HL-60 (cell line): ENCODE data around the gene RNU2-63P.

Experiments
- DNase-seq, 2 experiments: peaks; one replicate each; pipeline ENCODE4 v3.0.0-alpha.2; 2010 to 2020; ENCODE audit warnings: low read depth in 1 of 2, low spot score in 1 of 2
- H3K27ac ChIP-seq: fragments of 250-450 bp; sonication (Bioruptor Pico); replicated peaks from 2 replicates; pipeline ENCODE4 v1.5.1; 2020; ENCODE audit warnings: mild to moderate bottlenecking, moderate library complexity
- H3K27me3 ChIP-seq: fragments of 250-450 bp; sonication (Bioruptor Pico); 2 replicates; pipeline ENCODE4 v1.5.1; 2021; ENCODE audit warnings: mild to moderate bottlenecking, moderate library complexity; ENCODE audit not compliant: insufficient read depth, poor library complexity, severe bottlenecking
- H3K4me3 ChIP-seq: replicated peaks from 2 replicates; pipeline ENCODE4 v1.5.1; 2011; ENCODE audit warnings: mild to moderate bottlenecking, control low read depth, low read length; ENCODE audit not compliant: insufficient read depth
- GABPA ChIP-seq: IDR thresholded peaks from 2 replicates; pipeline ENCODE4 v1.6.1; 2012; ENCODE audit warnings: low read depth
- POLR2AphosphoS5 ChIP-seq: IDR thresholded peaks from 2 replicates; pipeline ENCODE4 v1.6.1; 2012; ENCODE audit warnings: low read depth
- REST ChIP-seq: IDR thresholded peaks from 2 replicates; pipeline ENCODE4 v1.6.1; 2012; ENCODE audit warnings: low read depth; ENCODE audit not compliant: insufficient replicate concordance
- SPI1 ChIP-seq: IDR thresholded peaks from 2 replicates; pipeline ENCODE4 v1.6.1; 2012; ENCODE audit warnings: low read depth, mild to moderate bottlenecking, borderline replicate concordance
- TF ChIP-seq, protein P1 (sequence below): IDR thresholded peaks from one replicate; pipeline ENCODE4 v1.5.1; 2011; ENCODE audit warnings: low read length, control low read depth, inconsistent platforms; ENCODE audit not compliant: insufficient read depth

Gene RNU2-63P

DNA sequence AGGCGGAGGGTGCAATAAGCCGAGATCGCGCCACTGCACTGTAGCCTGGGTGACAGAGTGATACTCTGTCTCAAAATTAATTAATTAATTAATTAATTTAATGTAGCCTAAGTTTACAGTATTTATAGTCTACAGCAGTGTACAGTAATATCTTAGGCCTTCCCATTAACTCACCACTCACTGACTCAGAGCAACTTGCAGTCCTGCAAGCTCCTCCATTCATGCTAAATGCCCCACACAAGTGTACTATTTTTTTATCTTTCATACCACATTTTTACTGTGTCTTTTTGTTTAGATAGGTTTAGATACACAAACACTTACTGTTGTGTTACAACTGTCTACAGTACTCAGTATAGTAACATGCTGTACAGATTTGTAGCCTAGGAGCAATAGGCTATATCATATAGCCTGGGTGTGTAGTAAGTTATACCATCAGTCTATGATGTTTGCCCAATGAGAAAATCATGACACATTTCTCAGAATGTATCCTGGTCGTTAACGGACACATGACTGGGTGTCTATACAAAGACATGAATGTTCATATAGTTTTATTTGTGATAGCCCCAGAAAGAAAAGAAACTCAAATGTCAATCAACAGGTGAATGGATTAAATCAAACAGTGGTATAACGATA lies 15.8 kb upstream of the RNU2-63P start:
- H3K27ac ChIP-seq, result no peak overlapping the region
- no peak overlapping the region for H3K4me3 ChIP-seq
- no peak for TF ChIP-seq SPI1
- no peak for TF ChIP-seq GABPA
- TF ChIP-seq, protein P1, sequence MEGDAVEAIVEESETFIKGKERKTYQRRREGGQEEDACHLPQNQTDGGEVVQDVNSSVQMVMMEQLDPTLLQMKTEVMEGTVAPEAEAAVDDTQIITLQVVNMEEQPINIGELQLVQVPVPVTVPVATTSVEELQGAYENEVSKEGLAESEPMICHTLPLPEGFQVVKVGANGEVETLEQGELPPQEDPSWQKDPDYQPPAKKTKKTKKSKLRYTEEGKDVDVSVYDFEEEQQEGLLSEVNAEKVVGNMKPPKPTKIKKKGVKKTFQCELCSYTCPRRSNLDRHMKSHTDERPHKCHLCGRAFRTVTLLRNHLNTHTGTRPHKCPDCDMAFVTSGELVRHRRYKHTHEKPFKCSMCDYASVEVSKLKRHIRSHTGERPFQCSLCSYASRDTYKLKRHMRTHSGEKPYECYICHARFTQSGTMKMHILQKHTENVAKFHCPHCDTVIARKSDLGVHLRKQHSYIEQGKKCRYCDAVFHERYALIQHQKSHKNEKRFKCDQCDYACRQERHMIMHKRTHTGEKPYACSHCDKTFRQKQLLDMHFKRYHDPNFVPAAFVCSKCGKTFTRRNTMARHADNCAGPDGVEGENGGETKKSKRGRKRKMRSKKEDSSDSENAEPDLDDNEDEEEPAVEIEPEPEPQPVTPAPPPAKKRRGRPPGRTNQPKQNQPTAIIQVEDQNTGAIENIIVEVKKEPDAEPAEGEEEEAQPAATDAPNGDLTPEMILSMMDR, result no peak
- TF ChIP-seq POLR2AphosphoS5, result no peak
- TF ChIP-seq REST, result no peak

GRCh38 chr2:88028931-88029330 lies 12.6 kb upstream of the RNU2-63P start:
- no peak overlapping the region for H3K27ac ChIP-seq
- no peaks in the 10 kb centered on the region for H3K27me3 ChIP-seq
- TF ChIP-seq, protein P1, result no peak
- TF ChIP-seq REST (no peak), SPI1 (no peak), GABPA (no peak), POLR2AphosphoS5 (no peak)
- H3K4me3 ChIP-seq, result no peak overlapping the region
- DNase-seq, result no peak

More for the DNA sequence above, 15.8 kb upstream of the RNU2-63P start:
- H3K27me3 ChIP-seq, result no peaks in the 10 kb centered on the region
- no peak for DNase-seq

GRCh38 chr2:88027697-88028389 lies 11.5 kb upstream of the RNU2-63P start:
- DNase-seq, result no peak
- H3K4me3 ChIP-seq, result 0 out of 2 replicates have a peak overlapping the region, but pooled peaks have one; percentile 12
- TF ChIP-seq POLR2AphosphoS5 (no peak), REST (no peak), SPI1 (no peak), GABPA (no peak)
- TF ChIP-seq, protein P1, result no peak
- H3K27ac ChIP-seq, result no peak overlapping the region
- H3K27me3 ChIP-seq, result no peaks in the 10 kb centered on the region
